ENCODE results near the gene KCTD21.

- TF ChIP-seq FOXM1 (IDR thresholded peaks at IDR 0.05; ENCODE audit: borderline replicate concordance, low read depth) (no peak), EP300 (IDR thresholded peaks at IDR 0.05; ENCODE audit: borderline replicate concordance) (no peak), EGR1 (IDR thresholded peaks at IDR 0.05) (no peak), MAX (IDR thresholded peaks at IDR 0.05) (no peak), YY1 (IDR thresholded peaks at IDR 0.05; ENCODE audit: low read depth) (no peak), REST (IDR thresholded peaks at IDR 0.05; ENCODE audit: low read depth) (no peak), TAF1 (IDR thresholded peaks at IDR 0.05; ENCODE audit: low read depth) (no peak), CREB1 (IDR thresholded peaks at IDR 0.05; ENCODE audit: low read depth) (no peak), RAD21 (IDR thresholded peaks at IDR 0.05; ENCODE audit: low read depth) (no peak), CEBPB (IDR thresholded peaks at IDR 0.05) (no peak), USF1 (IDR thresholded peaks at IDR 0.05) (no peak)
Measured at GRCh38 chr11:78164471-78164870, 24.0 kb downstream of the KCTD21 start.

All from Ishikawa (cell line).